ENCODE data around the gene ITSN2.

- TF ChIP-seq POLR2A (IDR thresholded peaks at IDR 0.05; ENCODE audit: low read length) (no peak), GATA1 (IDR thresholded peaks at IDR 0.05; ENCODE audit: low read depth, low read length) (no peak)
Measured at GRCh38 chr2:24403168-24403831, 43.0 kb upstream of the ITSN2 start.
